Left hindlimb (tissue), 1 donor: ENCODE results near the gene MAPK11.

Source experiments
- DNase-seq: peaks from one replicate; pipeline ENCODE4 v3.0.0-alpha.2; 2018

The MAPK11 gene

DNA sequence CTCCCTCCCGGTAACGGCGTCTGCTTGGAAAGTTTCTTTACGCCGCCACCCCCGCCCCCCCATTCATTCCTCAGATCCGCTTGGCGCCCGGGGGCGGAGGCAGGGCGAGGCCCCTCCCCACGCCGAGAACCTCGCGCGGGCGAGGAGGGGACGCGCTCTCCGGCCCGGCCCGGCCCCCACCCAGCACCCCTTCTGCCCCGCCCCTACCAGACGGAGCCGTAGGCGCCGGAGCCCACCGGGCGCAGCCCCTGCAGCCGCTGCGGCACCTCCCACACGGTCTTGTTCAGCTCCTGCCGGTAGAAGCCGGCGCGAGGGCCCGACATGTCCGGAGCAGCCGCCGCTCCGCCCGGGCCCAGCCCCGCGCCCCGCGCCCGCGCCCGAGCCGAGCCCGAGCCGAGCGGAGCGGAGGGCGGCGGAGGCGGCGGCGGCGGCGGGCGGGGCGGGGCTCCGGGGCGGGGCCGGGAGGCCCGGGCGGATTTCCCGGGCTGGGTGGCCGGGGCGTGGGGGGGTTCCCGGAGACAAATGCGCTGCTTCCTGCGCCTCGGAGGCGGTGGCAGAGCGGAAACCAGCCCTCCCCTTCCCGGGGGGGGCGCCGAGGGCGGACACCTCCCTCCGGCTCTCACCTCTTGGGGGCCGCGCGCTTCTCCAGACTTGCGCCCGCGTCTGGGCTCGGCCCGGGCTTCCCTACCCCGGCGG is at the start of gene MAPK11:
TSS of gene MAPK11 (minus strand) at position 411 of the 696 bp plus-strand sequence. CDS start at position 323, 88 bp downstream.
- DNase-seq: peak; percentile 80

- peak; percentile 26 for DNase-seq
Observed at GRCh38 chr22:50319503-50319951, 49.3 kb upstream of the MAPK11 start.

DNA sequence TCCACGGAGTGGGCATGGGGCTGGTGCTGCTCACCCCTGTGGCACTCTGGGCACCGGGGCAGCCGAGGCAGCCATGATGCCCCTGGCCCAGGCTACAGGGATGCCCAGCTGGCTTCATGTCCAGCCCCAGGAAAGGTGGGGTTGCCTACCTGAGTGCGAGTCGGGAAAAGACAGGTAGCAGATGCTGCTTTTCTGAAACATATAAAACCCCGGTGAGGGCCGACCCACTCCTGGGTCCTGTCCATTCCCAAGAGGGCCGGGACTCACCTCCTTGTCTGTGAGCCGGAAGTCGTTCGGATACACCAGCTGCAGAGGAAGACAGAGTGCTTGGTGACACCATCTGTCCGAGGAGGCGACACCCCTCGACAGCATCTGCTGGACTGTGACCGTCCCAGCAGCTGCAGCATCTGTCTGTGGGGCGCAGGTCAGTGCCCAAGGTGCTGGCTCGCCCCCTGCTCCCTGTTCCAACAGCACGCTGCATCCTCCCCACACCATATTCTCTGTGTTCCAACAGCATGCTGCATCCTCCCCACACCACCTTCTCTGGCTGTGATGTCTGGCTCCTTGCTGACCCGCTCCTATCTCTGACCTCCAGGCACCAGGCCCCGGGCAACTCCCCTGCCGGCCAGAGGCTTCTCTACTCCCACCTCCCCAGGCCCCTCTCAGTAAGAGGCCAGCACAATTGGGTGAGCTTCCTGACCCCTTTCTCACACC is 48.7 kb upstream of the MAPK11 start:
- peak; percentile 10 for DNase-seq

- DNase-seq: no peak
Observed at GRCh38 chr22:50318356-50318697, 48.1 kb upstream of the MAPK11 start.

- peak; percentile 16 for DNase-seq
Observed at GRCh38 chr22:50317674-50318073, 47.5 kb upstream of the MAPK11 start.

DNA sequence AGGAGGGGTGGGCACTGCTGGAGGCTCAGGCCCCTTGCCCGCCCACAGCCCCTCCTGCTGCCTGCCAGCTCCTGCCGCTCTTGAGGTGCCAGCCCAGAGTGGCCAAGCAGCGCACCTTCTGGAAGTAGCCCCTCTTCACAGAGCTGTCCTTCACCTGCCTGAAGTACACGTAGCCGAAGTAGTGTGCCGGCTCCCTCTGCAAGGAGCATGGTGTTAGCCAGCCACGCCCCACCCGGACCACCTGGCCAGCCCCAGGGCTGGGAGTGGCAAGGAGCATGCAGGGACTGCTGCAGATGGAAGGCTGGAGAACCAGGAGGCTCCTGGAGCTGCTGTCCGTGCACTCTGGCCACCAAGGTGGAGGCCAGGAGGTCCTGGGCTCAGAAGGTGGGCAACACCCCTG is 47.0 kb upstream of the MAPK11 start:
- DNase-seq: no peak

DNA sequence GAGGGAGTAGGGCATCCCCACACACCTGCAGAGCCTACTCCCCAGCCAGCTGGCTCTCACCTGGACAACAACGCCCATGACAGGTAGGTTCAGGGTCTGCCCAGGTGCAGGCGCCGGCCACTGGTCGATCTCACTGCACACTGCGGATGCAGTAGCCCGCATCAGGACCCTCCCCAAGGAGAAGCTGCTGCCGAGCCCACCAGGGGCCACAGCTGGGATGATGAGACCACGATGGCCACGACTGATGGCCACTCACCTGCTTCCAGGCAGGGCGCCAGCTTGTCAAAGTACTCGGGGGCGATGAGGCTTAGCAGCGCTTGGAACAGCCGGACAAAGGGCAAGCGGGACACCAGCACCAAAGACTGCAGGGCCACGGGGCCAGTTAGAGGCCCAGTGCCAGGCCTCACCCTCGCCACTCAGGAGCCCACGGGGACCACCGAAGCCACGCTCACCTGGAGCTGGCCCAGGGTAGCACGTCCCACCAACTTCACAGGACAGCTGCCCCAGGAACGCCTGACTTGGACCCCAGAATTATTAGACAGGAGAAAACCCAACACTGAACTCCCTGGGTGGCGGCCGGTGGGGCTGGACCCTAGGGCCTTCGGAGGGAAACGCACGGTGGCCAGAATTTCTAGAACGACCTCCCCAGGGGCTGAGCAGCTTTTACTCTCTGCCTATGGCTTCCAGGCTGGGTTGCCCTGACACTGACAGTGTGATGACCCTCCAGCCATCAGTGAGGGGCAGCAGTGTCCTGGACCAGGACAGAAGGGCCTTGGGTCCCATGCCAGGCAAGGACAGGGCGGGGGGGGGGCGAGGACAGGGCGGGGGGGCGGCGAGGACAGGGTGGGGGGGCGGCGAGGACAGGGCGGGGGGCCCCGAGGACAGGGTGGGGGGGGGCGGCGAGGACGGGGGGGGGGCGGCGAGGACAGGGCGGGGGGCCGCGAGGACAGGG is 46.2 kb upstream of the MAPK11 start:
- peak; percentile 25 for DNase-seq

DNA sequence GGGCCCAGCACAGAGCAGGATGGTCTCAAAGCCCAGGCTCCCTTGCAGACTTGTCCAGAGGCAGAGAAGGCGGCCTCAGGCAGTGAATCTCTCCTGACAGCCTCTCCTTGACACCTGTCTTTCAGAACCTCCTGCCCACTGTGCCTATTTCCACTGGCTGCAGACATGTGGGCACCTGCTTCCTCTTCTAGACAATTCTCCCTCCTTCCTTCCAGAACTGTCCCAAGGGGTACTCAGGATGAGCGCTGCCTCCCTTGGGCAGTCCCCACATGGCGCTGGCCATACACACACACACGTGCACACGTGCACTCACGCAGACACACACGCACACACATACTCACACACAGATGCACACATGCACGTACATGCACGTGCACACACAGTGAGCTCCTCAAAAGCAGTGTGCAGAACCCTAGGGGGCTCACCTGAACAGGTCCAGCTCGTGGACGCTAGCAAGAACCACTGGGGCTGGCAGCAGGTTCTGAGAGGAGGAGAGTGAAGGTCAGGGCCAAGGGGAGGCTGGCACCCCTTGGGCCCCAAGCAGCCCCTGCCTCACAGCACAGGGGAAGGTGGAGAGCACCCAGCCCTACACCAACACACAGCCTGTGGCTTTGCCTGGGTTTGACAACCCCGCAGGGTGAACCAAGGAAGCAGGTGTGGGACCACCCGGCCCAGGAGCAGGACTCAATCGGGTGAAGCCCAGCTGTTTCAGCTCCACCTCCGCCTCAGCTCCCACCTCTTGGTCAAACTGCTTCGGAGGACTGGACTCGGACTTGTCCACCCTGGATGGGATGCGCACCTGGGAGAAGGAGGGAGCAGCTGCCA is 45.3 kb upstream of the MAPK11 start:
- DNase-seq: peak; percentile 23

GRCh38 chr22:50314455-50315288 is 44.5 kb upstream of the MAPK11 start:
- DNase-seq: peak; percentile 30

- peak; percentile 25 for DNase-seq
Observed at GRCh38 chr22:50314081-50314454, 43.9 kb upstream of the MAPK11 start.

- peak; percentile 18 for DNase-seq
Observed at GRCh38 chr22:50313600-50313999, 43.4 kb upstream of the MAPK11 start.

DNA sequence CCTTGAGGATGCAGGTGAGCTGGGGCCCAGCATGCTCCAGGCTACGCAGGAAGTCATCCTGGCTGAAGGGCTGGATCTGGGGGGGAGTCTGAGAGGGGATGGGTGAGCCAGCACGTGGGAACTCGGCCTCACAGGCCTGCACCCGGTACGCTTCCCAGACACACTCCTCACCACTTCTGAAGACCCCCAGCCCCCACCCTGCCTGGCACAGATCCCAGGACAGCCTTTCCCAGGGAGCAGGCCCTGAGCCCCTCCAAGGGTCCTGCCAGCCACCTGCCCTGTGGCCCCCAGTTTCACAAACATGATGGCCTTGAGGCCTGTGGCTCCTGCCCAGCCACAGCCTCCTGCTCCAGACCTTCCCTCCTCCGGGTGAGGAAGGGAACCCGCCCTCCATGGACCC is 42.8 kb upstream of the MAPK11 start:
- peak; percentile 26 for DNase-seq

- DNase-seq: peak; percentile 13
Observed at GRCh38 chr22:50312371-50312770, 42.2 kb upstream of the MAPK11 start.

GRCh38 chr22:50311606-50312351 is 41.6 kb upstream of the MAPK11 start:
- peak; percentile 27 for DNase-seq

DNA sequence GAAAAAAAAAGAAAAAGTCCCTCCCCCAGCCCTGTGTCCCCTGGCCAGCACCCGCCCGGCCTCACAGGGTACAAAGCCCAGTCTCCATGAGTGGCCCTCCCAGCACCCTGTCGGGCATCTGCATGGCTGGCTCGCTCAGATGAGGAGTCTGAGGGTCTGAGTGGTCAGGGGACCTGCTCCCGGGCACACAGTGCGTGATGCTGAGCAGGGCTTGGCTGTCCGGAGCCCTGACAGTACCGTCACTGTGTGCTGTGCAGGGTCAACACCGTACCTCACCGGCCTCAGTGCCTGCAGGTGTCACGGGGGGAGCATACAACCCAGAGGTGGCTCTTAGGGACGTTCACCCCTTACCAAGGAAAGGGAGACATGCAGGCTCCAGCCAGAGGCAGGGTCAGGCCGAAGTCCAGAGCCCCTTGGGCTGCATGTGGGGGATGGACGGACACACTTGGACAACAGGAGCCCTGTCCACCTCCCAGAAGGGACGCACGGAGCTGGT is 40.8 kb upstream of the MAPK11 start:
- peak; percentile 27 for DNase-seq

DNA sequence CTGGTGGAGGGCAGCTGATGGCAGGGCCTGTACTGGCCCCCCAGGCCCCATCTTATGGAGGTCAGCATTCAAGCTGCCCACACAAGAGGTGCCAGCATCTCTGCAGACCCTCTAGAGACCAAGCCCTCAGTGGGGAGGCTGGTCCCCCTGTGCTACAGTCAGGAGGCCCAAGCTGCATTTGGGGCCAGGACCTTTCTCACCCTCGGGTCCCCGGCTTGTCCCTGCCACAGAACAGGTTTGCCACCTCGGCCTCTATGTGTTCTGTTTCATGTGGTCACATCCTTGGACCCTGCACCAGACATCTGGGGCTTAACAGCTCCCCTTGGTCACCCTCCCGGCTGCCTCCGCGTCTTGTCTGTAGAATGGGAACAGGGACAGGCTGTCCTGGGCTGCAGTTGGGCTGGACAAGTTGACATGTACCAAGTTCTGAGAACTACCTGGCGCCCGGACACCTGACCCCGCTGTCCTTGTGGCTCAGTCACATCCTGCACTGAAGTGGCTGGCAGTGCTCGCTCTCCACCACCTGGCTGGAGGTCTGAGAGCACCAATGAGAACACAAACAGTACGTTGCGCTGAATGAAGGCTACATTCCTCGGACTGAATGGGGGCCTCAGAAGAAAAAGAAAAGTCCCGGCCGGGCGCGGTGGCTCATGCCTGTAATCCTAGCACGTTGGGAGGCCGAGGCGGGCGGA is 40.0 kb upstream of the MAPK11 start:
- DNase-seq: peak; percentile 23

DNA sequence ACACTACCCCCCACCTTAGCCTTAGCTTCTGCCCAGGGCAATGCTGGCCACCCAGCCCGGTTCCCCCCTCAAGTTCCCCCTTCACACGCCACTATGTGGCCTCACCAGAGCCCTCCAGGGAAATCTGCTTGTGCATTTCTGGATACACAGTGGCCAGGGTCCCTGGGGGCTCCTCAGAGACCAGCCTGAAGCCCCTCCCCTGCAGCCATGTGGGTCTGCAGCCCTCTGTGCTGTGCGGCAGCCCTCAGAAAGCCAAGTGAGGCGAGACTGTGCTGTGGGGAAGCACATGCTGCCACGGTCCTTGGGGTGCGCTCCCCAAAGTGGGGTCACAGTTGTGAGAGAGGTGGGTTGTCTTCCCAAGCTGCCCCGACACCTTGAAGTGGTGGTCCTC is 39.4 kb upstream of the MAPK11 start:
- DNase-seq: no peak

DNA sequence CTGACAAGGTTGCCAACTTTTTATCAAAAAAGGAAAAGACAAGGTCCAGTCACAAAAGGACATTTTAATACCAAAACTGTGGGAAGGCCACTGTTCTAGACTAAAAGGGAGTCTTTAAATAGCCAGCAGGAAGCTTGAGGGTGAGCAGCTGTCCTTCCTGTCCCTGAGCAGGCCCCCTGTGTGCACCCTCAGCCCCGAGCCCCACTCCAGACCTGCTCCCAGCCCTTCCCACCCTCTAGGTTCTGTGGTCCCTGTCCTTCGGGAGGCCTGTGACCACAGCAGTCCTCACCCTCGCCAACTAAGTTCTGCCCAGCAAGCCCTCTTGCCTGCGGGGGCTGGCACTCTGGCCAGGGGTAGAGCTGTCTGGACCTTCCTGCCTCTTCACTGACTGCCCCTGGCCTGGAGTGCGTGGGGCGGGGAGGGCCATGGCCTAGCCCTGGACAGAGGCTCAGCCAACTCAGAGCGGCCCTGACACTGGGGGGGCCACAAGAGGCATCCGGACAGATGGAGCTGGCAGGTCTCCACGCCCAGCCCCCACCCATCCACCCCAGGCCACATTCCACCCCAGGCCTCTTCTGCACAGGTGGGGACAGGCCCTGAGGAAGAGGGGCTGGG is 38.9 kb upstream of the MAPK11 start:
- DNase-seq: peak; percentile 67

GRCh38 chr22:50308597-50308935 is 38.4 kb upstream of the MAPK11 start:
- peak; percentile 85 for DNase-seq
